Mesenchymal stem cell (in vitro differentiated cells and primary cell): ENCODE results near the gene TTC24.

Experiments
- DNase-seq: peaks from one replicate; pipeline ENCODE4 v3.0.0-alpha.2; 2013
- H2AFZ ChIP-seq: one replicate; pipeline ENCODE4 v1.6.1; 2013; ENCODE audit warnings: low read depth, mild to moderate bottlenecking, control low read depth, inconsistent platforms, low read length, moderate library complexity
- H2AK5ac ChIP-seq: 2 replicates; pipeline ENCODE4 v1.6.1; 2013; ENCODE audit warnings: low read length, moderate library complexity, mild to moderate bottlenecking, inconsistent platforms; ENCODE audit not compliant: severe bottlenecking
- H2BK120ac ChIP-seq: one replicate; pipeline ENCODE4 v1.6.1; 2013; ENCODE audit warnings: low read depth, mild to moderate bottlenecking, inconsistent platforms, low read length, moderate library complexity
- H2BK12ac ChIP-seq, 2 experiments: one replicate each; pipeline ENCODE4 v1.6.1; 2013; ENCODE audit warnings: inconsistent platforms in 2 of 2, low read length in 2 of 2, mild to moderate bottlenecking in 2 of 2, moderate library complexity in 2 of 2, control low read depth in 1 of 2
- H2BK15ac ChIP-seq: one replicate; pipeline ENCODE4 v1.6.1; 2013; ENCODE audit warnings: mild to moderate bottlenecking, low read depth, inconsistent platforms; ENCODE audit not compliant: poor library complexity, severe bottlenecking
- H2BK5ac ChIP-seq: 2 replicates; pipeline ENCODE4 v1.6.1; 2013; ENCODE audit warnings: low read depth, mild to moderate bottlenecking, low read length, control low read depth, inconsistent platforms; ENCODE audit not compliant: poor library complexity, severe bottlenecking
- H3K14ac ChIP-seq, 2 experiments: one replicate each; pipeline ENCODE4 v1.6.1; 2013; ENCODE audit warnings: inconsistent platforms in 2 of 2, low read length in 2 of 2, control low read depth in 1 of 2, mild to moderate bottlenecking in 1 of 2, moderate library complexity in 1 of 2
- H3K18ac ChIP-seq, 2 experiments: one replicate each; pipeline ENCODE4 v1.6.1; 2013; ENCODE audit warnings: inconsistent platforms in 2 of 2, low read length in 2 of 2, control low read depth in 1 of 2, low read depth in 1 of 2, mild to moderate bottlenecking in 1 of 2
- H3K23ac ChIP-seq, 2 experiments: one replicate each; pipeline ENCODE4 v1.6.1; 2013; ENCODE audit warnings: inconsistent platforms in 2 of 2, low read length in 2 of 2, mild to moderate bottlenecking in 2 of 2, moderate library complexity in 2 of 2, control low read depth in 1 of 2
- H3K27ac ChIP-seq: 2 replicates; pipeline ENCODE4 v1.5.1; 2013; ENCODE audit warnings: mild to moderate bottlenecking, moderate library complexity, low read length, control low read depth, inconsistent platforms; ENCODE audit not compliant: poor library complexity, severe bottlenecking
- H3K27me3 ChIP-seq, 2 experiments: 2 replicates each; pipeline versions ENCODE4 v1.6.1 to v1.7.0; 2013; ENCODE audit warnings: low read length in 2 of 2, mild to moderate bottlenecking in 2 of 2, moderate library complexity in 2 of 2, control low read depth in 1 of 2, inconsistent platforms in 1 of 2; ENCODE audit not compliant: control insufficient read depth in 1 of 2, insufficient read depth in 1 of 2
- H3K36me3 ChIP-seq, 2 experiments: 2 replicates each; pipeline versions ENCODE4 v1.6.1 to v1.7.0; 2013; ENCODE audit warnings: low read length in 2 of 2, control low read depth in 1 of 2, inconsistent platforms in 1 of 2, low read depth in 1 of 2, mild to moderate bottlenecking in 1 of 2; ENCODE audit not compliant: insufficient read depth in 2 of 2, control insufficient read depth in 1 of 2
- H3K4ac ChIP-seq, 2 experiments: one replicate each; pipeline ENCODE4 v1.6.1; 2013; ENCODE audit warnings: inconsistent platforms in 2 of 2, low read length in 2 of 2, mild to moderate bottlenecking in 2 of 2, moderate library complexity in 2 of 2, control low read depth in 1 of 2, low read depth in 1 of 2
- H3K4me1 ChIP-seq: 2 replicates; pipeline ENCODE4 v1.6.1; 2013; ENCODE audit warnings: low read depth, low read length, control low read depth; ENCODE audit not compliant: control insufficient read depth, insufficient read depth
- H3K4me2 ChIP-seq: 2 replicates; pipeline ENCODE4 v1.6.1; 2013; ENCODE audit warnings: low read length, mild to moderate bottlenecking, inconsistent platforms; ENCODE audit not compliant: poor library complexity, severe bottlenecking
- H3K4me3 ChIP-seq, 2 experiments: 2 replicates each; pipeline versions ENCODE4 v1.5.1 to v1.7.0; 2013; ENCODE audit warnings: low read length in 2 of 2, mild to moderate bottlenecking in 2 of 2, control low read depth in 1 of 2, low read depth in 1 of 2; ENCODE audit not compliant: insufficient read depth in 1 of 2
- H3K79me1 ChIP-seq: replicated peaks from 2 replicates; pipeline ENCODE4 v1.6.1; 2013; ENCODE audit warnings: mild to moderate bottlenecking, control low read depth, low read length, inconsistent platforms; ENCODE audit not compliant: poor library complexity, severe bottlenecking
- H3K9ac ChIP-seq: 2 replicates; pipeline ENCODE4 v1.7.0; 2013; ENCODE audit warnings: mild to moderate bottlenecking, low read length, moderate library complexity
- H3K9me3 ChIP-seq: 2 replicates; pipeline ENCODE4 v1.7.0; 2013; ENCODE audit warnings: mild to moderate bottlenecking, low read length; ENCODE audit not compliant: control insufficient read depth
- H4K8ac ChIP-seq: one replicate; pipeline ENCODE4 v1.6.1; 2013; ENCODE audit warnings: inconsistent platforms, mild to moderate bottlenecking, low read length, moderate library complexity
- H4K91ac ChIP-seq: one replicate; pipeline ENCODE4 v1.6.1; 2013; ENCODE audit warnings: mild to moderate bottlenecking, low read length, inconsistent platforms
- WGBS: methylation state at CpG from one replicate; pipeline ENCODE4 v1.1.7; 2013; ENCODE audit warnings: mixed read lengths; 5-methylcytosine and 5-hydroxymethylcytosine counted together

The TTC24 gene

GRCh38 chr1:156595016-156595415 is 15.5 kb downstream of the TTC24 start:
- Histone ChIP-seq H3K4me3 (no peak overlapping the region), H3K9me3 (no peaks in the 10 kb centered on the region), H2AFZ (no peak overlapping the region), H3K9ac (no peak overlapping the region), H3K14ac (no peak overlapping the region), H2BK5ac (no peak overlapping the region), H3K23ac (no peak overlapping the region), H3K27me3 (no peaks in the 10 kb centered on the region), H2AK5ac (no peak overlapping the region), H3K79me1 (peaks cover 33% of the 10 kb centered on the region), H3K4me1 (peaks cover 10% of the 10 kb centered on the region), H2BK120ac (no peak overlapping the region), H3K18ac (no peak overlapping the region), H3K36me3 (peaks cover 42 to 70% of the 10 kb centered on the region in 2 experiments), H4K8ac (no peak overlapping the region), H3K4ac (no peak overlapping the region), H2BK12ac (no peak overlapping the region), H3K4me2 (no peak overlapping the region), H2BK15ac (no peak overlapping the region), H4K91ac (no peak overlapping the region), H3K27ac (no peak overlapping the region)
- no peak for DNase-seq
- 99% methylated on average over 2 of the region's 2 CpGs for WGBS

DNA sequence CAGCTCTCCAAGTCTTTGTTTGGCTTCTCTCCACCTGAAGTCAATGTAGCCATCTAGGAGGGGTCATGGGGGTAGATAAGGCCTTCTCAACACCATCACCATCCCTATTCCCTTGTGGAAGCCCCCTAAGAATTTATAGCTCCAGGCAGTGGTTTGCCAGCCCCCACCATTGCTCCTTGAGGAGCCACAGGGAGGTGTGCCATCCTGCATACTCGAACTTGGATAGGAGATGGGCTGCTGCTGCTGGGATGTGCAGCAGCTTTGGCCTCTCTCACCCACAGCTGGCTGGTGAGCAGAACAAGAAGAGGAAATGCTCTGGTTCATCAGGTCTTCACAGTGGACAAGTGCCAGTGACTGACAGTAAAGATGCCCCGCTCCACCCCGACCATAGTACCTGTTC is 16.9 kb downstream of the TTC24 start:
- no peak overlapping the region for H3K23ac ChIP-seq
- no peak overlapping the region for H2AFZ ChIP-seq
- H3K4ac ChIP-seq, result no peak overlapping the region
- no peak overlapping the region for H3K4me2 ChIP-seq
- 96% methylated on average over 3 of the region's 3 CpGs for WGBS
- H2BK120ac ChIP-seq, result no peak overlapping the region
- peaks cover 42 to 70% of the 10 kb centered on the region in 2 experiments for H3K36me3 ChIP-seq
- no peak overlapping the region for H2BK5ac ChIP-seq
- H3K14ac ChIP-seq, result no peak overlapping the region
- H3K27ac ChIP-seq, result no peak overlapping the region
- DNase-seq, result no peak
- H2BK12ac ChIP-seq, result no peak overlapping the region
- H4K91ac ChIP-seq, result no peak overlapping the region
- H3K9me3 ChIP-seq, result no peaks in the 10 kb centered on the region
- H3K79me1 ChIP-seq, result peaks cover 38% of the 10 kb centered on the region
- H2AK5ac ChIP-seq, result no peak overlapping the region
- H3K4me3 ChIP-seq, result no peak overlapping the region
- H2BK15ac ChIP-seq, result no peak overlapping the region
- H3K9ac ChIP-seq, result no peak overlapping the region
- no peaks in the 10 kb centered on the region for H3K27me3 ChIP-seq
- no peak overlapping the region for H3K18ac ChIP-seq
- no peak overlapping the region for H4K8ac ChIP-seq
- peaks cover 12% of the 10 kb centered on the region for H3K4me1 ChIP-seq

- no peak overlapping the region for H3K27ac ChIP-seq
- H3K18ac ChIP-seq, result no peak overlapping the region
- H2BK12ac ChIP-seq, result no peak overlapping the region
- H3K4me1 ChIP-seq, result peaks cover 7% of the 10 kb centered on the region
- no peak overlapping the region for H2BK120ac ChIP-seq
- 96% methylated on average over 5 of the region's 5 CpGs for WGBS
- H3K23ac ChIP-seq, result no peak overlapping the region
- no peak for DNase-seq
- no peak overlapping the region for H2AK5ac ChIP-seq
- no peak overlapping the region for H2BK15ac ChIP-seq
- no peak overlapping the region for H3K4ac ChIP-seq
- H4K8ac ChIP-seq, result no peak overlapping the region
- H4K91ac ChIP-seq, result no peak overlapping the region
- no peak overlapping the region for H2BK5ac ChIP-seq
- no peaks in the 10 kb centered on the region for H3K9me3 ChIP-seq
- no peak overlapping the region for H3K4me2 ChIP-seq
- no peak overlapping the region for H3K4me3 ChIP-seq
- H3K79me1 ChIP-seq, result peaks cover 30% of the 10 kb centered on the region
- H3K36me3 ChIP-seq, result peaks cover 39 to 64% of the 10 kb centered on the region in 2 experiments
- no peak overlapping the region for H2AFZ ChIP-seq
- H3K27me3 ChIP-seq, result no peaks in the 10 kb centered on the region
- H3K14ac ChIP-seq, result no peak overlapping the region
- no peak overlapping the region for H3K9ac ChIP-seq
Measured at GRCh38 chr1:156598125-156598524, 18.6 kb downstream of the TTC24 start.

DNA sequence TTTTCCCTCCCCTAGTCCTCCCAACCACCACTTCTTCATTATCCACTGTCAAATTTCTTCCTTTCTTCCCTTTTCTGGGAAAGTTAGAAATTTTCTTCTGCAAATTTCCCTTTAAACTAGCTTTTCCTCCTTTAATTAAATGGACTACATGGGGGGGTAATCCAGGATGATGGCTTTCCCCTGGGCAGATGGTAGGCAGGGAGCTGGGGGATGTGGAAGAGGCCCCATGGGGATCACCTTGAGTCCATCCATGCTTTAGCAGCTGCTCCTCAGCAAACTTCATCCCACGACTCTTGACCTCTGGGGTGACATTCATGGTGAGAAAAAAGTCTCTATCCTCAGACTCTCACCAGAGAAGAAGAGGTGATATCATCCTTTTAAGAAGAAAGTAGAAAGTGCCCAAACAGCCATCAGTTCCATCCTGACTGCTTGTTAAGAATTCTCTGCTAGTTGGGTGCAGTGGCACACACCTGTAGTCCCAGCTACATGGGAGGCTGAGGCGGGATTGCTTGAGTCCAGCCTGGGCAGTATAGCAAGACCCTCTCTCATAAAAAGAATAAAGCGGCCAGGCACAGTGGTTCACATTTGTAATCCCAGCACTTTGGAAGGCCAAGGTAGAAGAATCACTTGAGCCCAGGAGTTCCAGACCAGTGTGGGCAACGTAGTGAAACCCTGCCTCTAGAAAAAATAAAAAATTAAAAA is 19.4 kb downstream of the TTC24 start:
- no peak overlapping the region for H3K23ac ChIP-seq
- no peak overlapping the region for H2AK5ac ChIP-seq
- H4K8ac ChIP-seq, result no peak overlapping the region
- peaks cover 31 to 56% of the 10 kb centered on the region in 2 experiments for H3K36me3 ChIP-seq
- H3K14ac ChIP-seq, result no peak overlapping the region
- H3K9me3 ChIP-seq, result no peaks in the 10 kb centered on the region
- no peak overlapping the region for H2BK5ac ChIP-seq
- H2BK12ac ChIP-seq, result no peak overlapping the region
- WGBS, result 100% methylated on average over 3 of the region's 4 CpGs
- no peak overlapping the region for H3K9ac ChIP-seq
- no peaks in the 10 kb centered on the region for H3K27me3 ChIP-seq
- no peak overlapping the region for H3K4ac ChIP-seq
- H2BK120ac ChIP-seq, result no peak overlapping the region
- no peak overlapping the region for H2AFZ ChIP-seq
- H3K4me3 ChIP-seq, result no peak overlapping the region
- peaks cover 6% of the 10 kb centered on the region for H3K4me1 ChIP-seq
- no peak overlapping the region for H3K18ac ChIP-seq
- no peak overlapping the region for H4K91ac ChIP-seq
- no peak overlapping the region for H3K4me2 ChIP-seq
- peaks cover 24% of the 10 kb centered on the region for H3K79me1 ChIP-seq
- DNase-seq, result no peak
- H2BK15ac ChIP-seq, result no peak overlapping the region
- H3K27ac ChIP-seq, result no peak overlapping the region
